Tibial artery (tissue), 4 donors: ENCODE data around the gene TIMD4.
"Not testable (repeated sequence)": the region's sequence is repeated elsewhere in the genome, so short reads cannot be mapped to it uniquely, and the experiment has no call there.

Source experiments
- DNase-seq, 2 donors: peaks; one replicate each; pipeline ENCODE4 v3.0.0-alpha.2; 2019
- H3K27ac ChIP-seq, 2 donors: fragments of 200-600 bp; sonication (generic) in 1 of 2; 1 replicate in 1 of 2; 2 replicates in 1 of 2; pipeline ENCODE4 v1.5.1; 2018 to 2019; ENCODE audit warnings: mild to moderate bottlenecking in 1 of 2
- H3K27me3 ChIP-seq, 2 donors: fragments of 200-600 bp; sonication (generic) in 1 of 2; one replicate each; pipeline versions ENCODE4 v1.5.1 to v1.6.0; 2016 to 2019
- H3K36me3 ChIP-seq, 3 donors: fragments of 200-600 bp; sonication (generic) in 2 of 3; one replicate each; pipeline ENCODE4 v1.5.1; 2016 to 2019; ENCODE audit warnings: mild to moderate bottlenecking in 2 of 3
- H3K4me1 ChIP-seq, 4 donors: fragments of 200-600 bp; sonication (generic) in 2 of 4; 1 replicate in 3 of 4; 2 replicates in 1 of 4; pipeline ENCODE4 v1.5.1; 2016 to 2019
- H3K4me3 ChIP-seq, 2 donors: fragments of 200-600 bp; sonication (generic) in 1 of 2; 1 replicate in 1 of 2; 2 replicates in 1 of 2; pipeline ENCODE4 v1.5.1; 2018 to 2019; ENCODE audit warnings: mild to moderate bottlenecking in 2 of 2
- H3K9me3 ChIP-seq, 3 donors: fragments of 200-600 bp; sonication (generic) in 1 of 3; one replicate each; pipeline ENCODE4 v1.5.1; 2016 to 2019
- CTCF ChIP-seq, 2 experiments: fragments of 200-600 bp in 1 of 2; fragments of 450-650 bp in 1 of 2; IDR thresholded peaks; one replicate each; pipeline ENCODE4 v1.5.1; 2017 to 2019; ENCODE audit warnings: antibody characterized with exemption in 2 of 2, mild to moderate bottlenecking in 1 of 2, moderate library complexity in 1 of 2
- intact Hi-C: fragments of 100-400 bp; cut with DNase I; formaldehyde crosslinking; loops from one replicate; pipeline ENCODE4 v1.15.0; 2023; ENCODE audit warnings: low total_unique reads

Gene TIMD4

GRCh38 chr5:156936972-156937371 is 26.1 kb downstream of the TIMD4 start:
- no peaks in the 10 kb centered on the region for H3K9me3 ChIP-seq
- no peak for DNase-seq
- H3K27ac ChIP-seq: no peak overlapping the region
- no peak for TF ChIP-seq CTCF (IDR thresholded peaks at IDR 0.05)
- H3K4me3 ChIP-seq: no peak overlapping the region
- intact Hi-C loops: no loop called here
- H3K27me3 ChIP-seq: no peaks in the 10 kb centered on the region
- no peaks in the 10 kb centered on the region for H3K36me3 ChIP-seq
- H3K4me1 ChIP-seq: no peaks in the 10 kb centered on the region

DNA sequence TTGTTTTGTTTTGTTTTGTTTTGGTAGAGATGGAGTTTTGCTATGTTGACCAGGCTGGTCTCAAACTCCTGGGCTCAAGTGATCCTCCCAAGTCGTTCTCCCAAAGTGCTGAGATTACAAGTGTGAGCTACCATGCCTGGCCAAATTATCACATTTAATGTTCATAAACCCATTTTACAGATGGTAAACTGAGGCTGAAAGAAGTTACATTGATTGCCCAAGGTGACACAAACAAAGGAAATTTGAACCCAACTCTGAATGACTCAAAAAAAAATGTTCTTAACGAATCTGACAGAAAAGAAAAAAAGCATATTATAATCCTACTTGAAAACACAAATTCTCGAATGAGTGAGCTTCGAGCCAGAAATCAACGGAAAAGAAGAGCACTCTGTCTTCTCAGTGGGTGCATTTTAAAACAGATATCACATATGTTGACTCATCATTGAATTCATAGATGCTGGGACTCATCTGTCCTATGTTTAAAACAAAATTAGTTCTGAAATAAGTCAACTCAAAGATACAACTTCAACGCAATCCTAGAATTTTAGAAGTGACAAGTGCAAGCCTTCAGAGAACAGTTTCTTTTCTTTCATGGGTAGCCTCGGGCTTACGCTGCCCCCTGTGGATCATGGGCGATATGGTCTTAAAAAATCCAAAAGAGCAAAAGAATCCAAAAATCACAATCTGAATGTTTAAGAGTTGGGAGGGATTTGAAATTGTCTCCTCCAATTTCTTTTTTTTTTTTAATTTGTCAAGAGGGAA is 28.4 kb downstream of the TIMD4 start:
- intact Hi-C loops: no loop called here
- TF ChIP-seq CTCF (IDR thresholded peaks at IDR 0.05): peak in 1 of 2 experiments; percentile 32
- Histone ChIP-seq H3K4me3 (no peak overlapping the region), H3K36me3 (no peaks in the 10 kb centered on the region), H3K4me1 (no peaks in the 10 kb centered on the region), H3K27ac (no peak overlapping the region), H3K27me3 (no peaks in the 10 kb centered on the region), H3K9me3 (no peaks in the 10 kb centered on the region)
- no peak for DNase-seq

DNA sequence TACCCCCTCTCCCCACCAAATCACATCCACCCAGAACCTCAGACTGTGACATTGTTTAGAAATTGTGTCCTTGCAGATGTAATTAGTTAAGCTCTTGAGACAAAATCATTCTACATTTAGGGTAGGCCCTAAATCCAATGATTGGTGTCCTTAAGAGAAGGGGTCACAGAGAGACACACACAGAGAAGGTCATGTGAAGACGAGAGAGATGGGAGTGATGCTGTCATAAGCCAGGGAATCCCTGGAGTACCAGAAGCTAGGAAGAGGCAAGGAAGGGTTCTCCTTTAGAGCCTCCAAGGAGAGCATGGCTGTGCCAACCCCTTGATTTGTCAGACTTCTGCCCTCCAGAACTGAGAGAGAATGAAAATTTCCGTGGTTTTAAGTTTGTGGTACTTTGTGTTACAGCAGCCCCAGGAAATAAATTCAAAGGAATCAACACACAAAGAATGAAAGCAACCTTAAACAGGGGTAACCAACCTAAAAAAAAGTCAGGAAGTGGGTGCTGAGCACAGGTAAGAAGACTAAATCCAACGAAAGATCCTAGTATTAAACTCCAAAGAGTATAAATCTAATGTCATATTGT is 33.6 kb downstream of the TIMD4 start:
- no peaks in the 10 kb centered on the region for H3K27me3 ChIP-seq
- no peak for TF ChIP-seq CTCF (IDR thresholded peaks at IDR 0.05)
- no peaks in the 10 kb centered on the region for H3K9me3 ChIP-seq
- H3K4me1 ChIP-seq: no peaks in the 10 kb centered on the region
- intact Hi-C loops: no loop called here
- H3K36me3 ChIP-seq: no peaks in the 10 kb centered on the region
- no peak overlapping the region for H3K27ac ChIP-seq
- DNase-seq: no peak
- H3K4me3 ChIP-seq: no peak overlapping the region

DNA sequence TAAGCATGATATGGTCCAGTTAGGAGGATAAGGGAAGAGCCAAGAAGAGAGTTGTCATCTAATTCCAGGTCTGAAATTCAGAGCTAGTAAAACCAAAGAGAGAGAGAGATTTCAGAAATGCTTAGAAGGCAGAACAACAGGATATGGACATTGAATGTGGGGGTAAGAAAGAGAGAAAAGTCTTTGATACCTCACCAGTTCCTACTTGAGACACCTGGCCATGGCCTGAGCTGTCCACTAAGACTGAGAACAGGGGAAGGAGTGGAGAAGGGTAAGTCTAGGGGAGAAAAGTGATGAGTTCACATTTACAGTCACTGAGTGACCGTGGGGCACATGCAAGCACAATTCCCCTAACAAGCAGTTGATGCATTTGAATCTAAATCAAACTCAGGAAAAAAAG is 35.5 kb downstream of the TIMD4 start:
- no peak for DNase-seq
- no peak for TF ChIP-seq CTCF (IDR thresholded peaks at IDR 0.05)
- Histone ChIP-seq H3K4me3 (no peak overlapping the region), H3K27me3 (no peaks in the 10 kb centered on the region), H3K27ac (no peak overlapping the region), H3K4me1 (no peaks in the 10 kb centered on the region), H3K9me3 (no peaks in the 10 kb centered on the region), H3K36me3 (no peaks in the 10 kb centered on the region)
- intact Hi-C loops: no loop called here

- intact Hi-C loops, H3K36me3 ChIP-seq: not testable (repeated sequence)
Observed at GRCh38 chr5:156925767-156926166, 37.3 kb downstream of the TIMD4 start.

GRCh38 chr5:156922207-156922792 is 40.7 kb downstream of the TIMD4 start:
- H3K27me3 ChIP-seq: no peaks in the 10 kb centered on the region
- H3K4me1 ChIP-seq: no peaks in the 10 kb centered on the region
- intact Hi-C loops: no loop called here
- H3K36me3 ChIP-seq: no peaks in the 10 kb centered on the region
- DNase-seq: no peak
- no peak overlapping the region for H3K27ac ChIP-seq
- no peak overlapping the region for H3K4me3 ChIP-seq
- H3K9me3 ChIP-seq: no peaks in the 10 kb centered on the region
- no peak for TF ChIP-seq CTCF (IDR thresholded peaks at IDR 0.05)

More at GRCh38 chr5:156925767-156926166, 37.3 kb downstream of the TIMD4 start:
- not testable (repeated sequence) for H3K27ac ChIP-seq, H3K4me3 ChIP-seq, H3K4me1 ChIP-seq, DNase-seq, H3K27me3 ChIP-seq, H3K9me3 ChIP-seq
